ENCODE data around the gene NEU1.
A peak's percentile ranks its signal among the peaks of the same experiment; 100 is the strongest.
"Not testable (repeated sequence)": the region's sequence is repeated elsewhere in the genome, so short reads cannot be mapped to it uniquely, and the experiment has no call there.

NEU1 gene

DNA sequence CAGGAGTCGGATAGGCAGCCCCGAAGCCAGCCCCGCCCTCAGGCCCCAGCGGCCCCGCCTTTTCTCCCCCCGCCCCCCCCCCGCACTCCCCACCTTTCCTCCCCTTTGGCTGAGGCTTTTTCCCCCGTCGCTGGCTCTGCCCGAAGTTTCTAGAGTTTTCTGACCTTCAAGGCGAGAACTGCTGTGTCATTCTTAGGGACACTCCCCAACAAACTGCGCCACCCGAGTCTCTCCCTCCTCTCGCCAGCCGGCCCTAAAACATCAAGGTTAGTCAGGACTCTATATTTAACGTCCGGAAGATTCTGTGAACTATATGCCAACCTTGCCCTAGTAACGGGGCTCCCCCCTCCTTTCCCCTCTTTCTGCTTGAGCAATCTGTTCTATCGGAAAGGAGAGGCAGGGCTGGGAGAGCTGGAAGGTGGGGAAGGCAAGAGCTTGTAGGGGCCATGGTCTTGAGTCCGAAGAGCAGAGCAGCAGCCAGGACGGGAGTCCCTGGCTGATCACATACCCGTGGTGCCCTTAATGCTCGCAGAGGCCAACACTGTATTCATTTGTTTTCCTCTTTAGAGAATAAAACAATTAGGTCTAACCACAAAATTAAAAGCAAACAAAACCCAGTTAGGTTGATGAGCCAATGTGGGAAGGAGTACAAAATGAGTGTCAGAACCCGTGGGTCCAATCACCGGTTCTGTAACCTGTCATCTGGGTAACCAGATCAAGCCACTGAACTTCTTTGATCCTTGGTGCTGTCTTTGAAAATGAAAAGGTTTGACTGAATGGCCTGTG, 40.4 kb downstream of the NEU1 start:
- Histone ChIP-seq H3K4me3 (ENCODE audit: control insufficient read depth in 1 of 7, extremely low read depth in 1 of 7, insufficient read depth in 4 of 7, low read depth in 2 of 7, low read length in 6 of 7) (peak overlapping the region in 6 of 7 experiments; percentile 74 to 91 (median 82)), H3K4me1 (ENCODE audit: control extremely low read depth in 1 of 4, control insufficient read depth in 4 of 4, insufficient read depth in 4 of 4, low read length in 3 of 4) (peaks cover 34 to 74% (median 59%) of the 10 kb centered on the region in 4 experiments), H3K36me3 (ENCODE audit: control insufficient read depth in 4 of 4, insufficient read depth in 4 of 4, low read length in 3 of 4) (no peaks in the 10 kb centered on the region), H3K27me3 (replicated peaks in 2 of 5; ENCODE audit: control insufficient read depth in 4 of 5, insufficient read depth in 5 of 5, low read length in 4 of 5) (no peaks in the 10 kb centered on the region), H3K27ac (ENCODE audit: insufficient read depth in 1 of 2, low read depth in 1 of 2, low read length in 2 of 2, poor library complexity in 1 of 2, severe bottlenecking in 2 of 2) (peak overlapping the region; percentile 68 to 94), H3K9me3 (ENCODE audit: control extremely low read depth in 1 of 5, control insufficient read depth in 4 of 5, insufficient read depth in 2 of 5, low read depth in 1 of 5, low read length in 4 of 5) (no peaks in the 10 kb centered on the region)
- WGBS (ENCODE audit: insufficient coverage): 4% methylated on average over 12 of the region's 25 CpGs
- POLR2A ChIA-PET: interaction anchor here (1.0 kb wide), 1 partner anchor 118 kb away, joined by 3 read pairs; no protein-coding TSS in a partner anchor
- peak; percentile 73 to 87 (median 83) for DNase-seq
- CTCF ChIA-PET: interaction anchor here (0.6 to 1.9 kb wide), 11 partner anchors 11 to 119 kb away, joined by 3 to 6 read pairs (median 3); partner anchors contain the start of genes ABHD16A, LSM2 and VARS1

DNA sequence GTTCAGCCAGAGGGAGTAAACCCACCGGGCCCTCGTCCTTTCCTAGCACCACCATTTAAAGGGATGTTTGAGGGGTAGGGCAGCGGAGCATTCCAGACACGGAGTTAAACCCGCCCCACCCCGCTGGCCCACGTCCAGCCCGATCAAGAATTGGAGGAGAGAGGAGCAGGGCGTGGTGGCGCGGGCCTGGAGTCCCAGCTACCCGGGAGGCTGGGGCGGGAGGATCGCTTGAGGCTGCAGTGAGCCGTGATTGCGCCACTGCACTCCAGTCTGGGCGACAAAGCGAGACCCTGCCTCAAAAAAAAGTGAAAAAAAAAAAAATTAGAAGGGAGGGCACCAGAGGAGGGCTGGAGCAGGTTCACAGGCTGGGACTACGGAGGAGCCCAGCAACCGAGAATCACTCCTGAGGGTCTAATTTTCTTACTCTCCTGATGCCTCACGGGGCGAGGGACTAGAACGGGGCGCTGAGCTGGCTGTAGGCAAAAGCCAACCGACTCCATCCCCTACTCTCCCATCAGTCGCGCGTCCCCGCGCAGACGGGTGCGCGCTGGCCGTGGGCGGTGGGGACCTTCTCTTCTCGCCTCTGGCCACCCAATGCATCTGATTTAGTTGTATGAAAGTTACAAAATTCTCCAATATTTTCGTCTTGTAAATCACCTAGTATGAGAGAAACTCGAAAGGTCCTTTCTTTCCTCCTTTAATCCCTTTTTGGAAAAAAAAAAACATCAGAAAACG, 41.2 kb downstream of the NEU1 start:
- Histone ChIP-seq H3K27ac (ENCODE audit: insufficient read depth in 1 of 2, low read depth in 1 of 2, low read length in 2 of 2, poor library complexity in 1 of 2, severe bottlenecking in 2 of 2) (peak overlapping the region; percentile 68 to 94), H3K36me3 (ENCODE audit: control insufficient read depth in 4 of 4, insufficient read depth in 4 of 4, low read length in 3 of 4) (no peaks in the 10 kb centered on the region), H3K9me3 (ENCODE audit: control extremely low read depth in 1 of 5, control insufficient read depth in 4 of 5, insufficient read depth in 2 of 5, low read depth in 1 of 5, low read length in 4 of 5) (no peaks in the 10 kb centered on the region), H3K4me1 (ENCODE audit: control extremely low read depth in 1 of 4, control insufficient read depth in 4 of 4, insufficient read depth in 4 of 4, low read length in 3 of 4) (peaks cover 32 to 70% (median 55%) of the 10 kb centered on the region in 4 experiments), H3K27me3 (replicated peaks in 2 of 5; ENCODE audit: control insufficient read depth in 4 of 5, insufficient read depth in 5 of 5, low read length in 4 of 5) (no peaks in the 10 kb centered on the region), H3K4me3 (ENCODE audit: control insufficient read depth in 1 of 7, extremely low read depth in 1 of 7, insufficient read depth in 4 of 7, low read depth in 2 of 7, low read length in 6 of 7) (peak overlapping the region; percentile 74 to 91 (median 86))
- ChIA-PET POLR2A (interaction anchor here (1.0 kb wide), 1 partner anchor 118 kb away, joined by 3 read pairs; no protein-coding TSS in a partner anchor), CTCF (interaction anchor here (0.6 to 1.1 kb wide), 5 partner anchors 11 to 26 kb away, joined by 3 read pairs; partner anchors contain the start of genes LSM2 and VARS1)
- WGBS (ENCODE audit: insufficient coverage): 10% methylated on average over 16 of the region's 39 CpGs
- DNase-seq: peak in 2 of 3 donors; percentile 39 to 53

DNA sequence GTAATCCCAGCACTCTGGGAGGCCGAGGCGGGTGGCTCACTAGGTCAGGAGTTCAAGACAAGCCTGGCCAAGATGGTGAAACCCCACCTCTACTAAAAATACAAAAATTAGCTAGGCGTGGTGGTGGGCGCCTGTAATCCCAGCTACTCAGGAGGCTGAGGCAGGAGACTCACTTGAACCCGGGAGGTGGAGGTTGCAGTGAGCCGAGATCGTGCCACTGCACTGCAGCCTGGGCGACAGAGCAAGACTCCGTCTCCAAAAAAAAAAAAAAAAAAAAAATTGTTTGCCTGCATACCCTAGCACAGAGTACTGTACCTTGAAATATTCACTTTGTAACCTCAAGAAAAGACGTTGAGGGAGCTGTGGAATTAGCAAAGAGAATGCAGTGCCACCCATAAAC, 42.2 kb downstream of the NEU1 start:
- H3K27ac ChIP-seq (ENCODE audit: insufficient read depth in 1 of 2, low read depth in 1 of 2, low read length in 2 of 2, poor library complexity in 1 of 2, severe bottlenecking in 2 of 2); H3K36me3 ChIP-seq (ENCODE audit: control insufficient read depth in 4 of 4, insufficient read depth in 4 of 4, low read length in 3 of 4); H3K27me3 ChIP-seq (replicated peaks in 2 of 5; ENCODE audit: control insufficient read depth in 4 of 5, insufficient read depth in 5 of 5, low read length in 4 of 5); DNase-seq; H3K9me3 ChIP-seq (ENCODE audit: control extremely low read depth in 1 of 5, control insufficient read depth in 4 of 5, insufficient read depth in 2 of 5, low read depth in 1 of 5, low read length in 4 of 5): not testable (repeated sequence)
- peak overlapping the region in 1 of 7 experiments; percentile 33 for H3K4me3 ChIP-seq (ENCODE audit: control insufficient read depth in 1 of 7, extremely low read depth in 1 of 7, insufficient read depth in 4 of 7, low read depth in 2 of 7, low read length in 6 of 7)
- 82% methylated on average over 2 of the region's 10 CpGs for WGBS (ENCODE audit: insufficient coverage)
- H3K4me1 ChIP-seq (ENCODE audit: control extremely low read depth in 1 of 4, control insufficient read depth in 4 of 4, insufficient read depth in 4 of 4, low read length in 3 of 4): peaks cover 30 to 62% (median 46%) of the 10 kb centered on the region in 4 experiments
- ChIA-PET CTCF (interaction anchor here (0.8 to 2.6 kb wide), 5 partner anchors 10 to 108 kb away, joined by 3 to 9 read pairs (median 3); no protein-coding TSS in a partner anchor), POLR2A (interaction anchor here (0.6 to 1.0 kb wide), 2 partner anchors 31 to 199 kb away, joined by 3 read pairs; no protein-coding TSS in a partner anchor)

DNA sequence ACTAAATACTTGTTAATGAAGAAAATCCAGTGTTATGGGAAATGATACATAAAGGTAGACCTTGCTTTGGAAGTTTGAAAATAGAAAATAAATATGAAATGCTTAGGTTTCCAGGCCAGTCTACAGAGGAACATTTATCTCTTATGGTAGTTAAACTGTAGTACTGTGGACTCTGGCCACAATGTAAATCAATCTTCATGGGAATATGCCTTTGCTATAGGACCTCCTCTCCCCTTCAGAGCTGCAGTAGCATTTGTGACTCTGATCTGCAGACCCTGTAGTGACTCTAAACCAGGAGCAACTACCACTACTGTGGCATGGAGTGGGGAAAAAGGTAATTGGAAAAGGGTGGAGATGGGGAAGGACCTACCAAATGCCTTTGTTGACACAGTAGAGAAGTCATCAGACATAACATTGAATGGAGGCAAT, 42.7 kb downstream of the NEU1 start:
- ChIA-PET POLR2A (interaction anchor here (0.6 to 1.0 kb wide), 2 partner anchors 31 to 198 kb away, joined by 3 read pairs; no protein-coding TSS in a partner anchor), CTCF (interaction anchor here (0.8 to 2.6 kb wide), 6 partner anchors 11 to 108 kb away, joined by 3 to 9 read pairs (median 3); no protein-coding TSS in a partner anchor)
- H3K36me3 ChIP-seq (ENCODE audit: control insufficient read depth in 4 of 4, insufficient read depth in 4 of 4, low read length in 3 of 4): no peaks in the 10 kb centered on the region

DNA sequence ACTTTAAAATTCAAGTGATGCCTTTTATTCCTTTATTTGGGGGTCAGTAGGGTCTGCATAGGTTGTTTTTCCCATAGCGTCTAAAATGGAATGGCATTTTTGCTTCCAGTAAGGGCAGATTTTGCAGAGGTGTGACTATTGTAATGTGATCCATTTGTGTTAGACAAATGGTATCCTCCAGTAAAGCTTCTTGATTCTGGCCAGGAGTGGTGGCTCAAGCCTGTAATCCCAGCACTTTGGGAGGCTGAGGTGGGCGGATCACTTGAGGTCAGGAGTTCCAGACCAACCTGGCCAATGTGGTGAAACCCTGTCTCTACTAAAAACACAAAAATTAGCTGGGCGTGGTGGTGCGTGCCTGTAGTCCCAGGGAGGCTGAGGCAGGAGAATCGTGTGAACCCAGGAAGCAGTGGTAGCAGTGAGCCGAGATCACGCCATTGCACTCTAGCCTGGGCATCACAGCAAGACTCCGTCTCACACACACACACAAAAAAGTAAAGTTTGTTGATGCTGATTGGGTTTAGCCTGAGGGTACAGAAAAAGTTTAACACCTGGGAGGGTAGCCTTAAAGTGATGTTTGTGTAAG, 44.6 kb downstream of the NEU1 start:
- H3K9me3 ChIP-seq (ENCODE audit: control extremely low read depth in 1 of 5, control insufficient read depth in 4 of 5, insufficient read depth in 2 of 5, low read depth in 1 of 5, low read length in 4 of 5); H3K36me3 ChIP-seq (ENCODE audit: control insufficient read depth in 4 of 4, insufficient read depth in 4 of 4, low read length in 3 of 4); DNase-seq; H3K27me3 ChIP-seq (replicated peaks in 2 of 5; ENCODE audit: control insufficient read depth in 4 of 5, insufficient read depth in 5 of 5, low read length in 4 of 5): not testable (repeated sequence)
- Histone ChIP-seq H3K4me3 (ENCODE audit: control insufficient read depth in 1 of 7, extremely low read depth in 1 of 7, insufficient read depth in 4 of 7, low read depth in 2 of 7, low read length in 6 of 7) (peak overlapping the region in 6 of 7 experiments; percentile 59 to 83 (median 70)), H3K27ac (ENCODE audit: insufficient read depth in 1 of 2, low read depth in 1 of 2, low read length in 2 of 2, poor library complexity in 1 of 2, severe bottlenecking in 2 of 2) (peak overlapping the region; percentile 46 to 67), H3K4me1 (ENCODE audit: control extremely low read depth in 1 of 4, control insufficient read depth in 4 of 4, insufficient read depth in 4 of 4, low read length in 3 of 4) (peaks cover 30 to 62% (median 43%) of the 10 kb centered on the region in 4 experiments)
- WGBS (ENCODE audit: insufficient coverage): 25% methylated on average over 2 of the region's 8 CpGs
- POLR2A ChIA-PET: interaction anchor here (0.7 to 1.4 kb wide), 3 partner anchors 15 to 79 kb away, joined by 3 to 4 read pairs (median 3); partner anchors contain the start of gene VARS1
- CTCF ChIA-PET: interaction anchor here (1.0 to 2.6 kb wide), 11 partner anchors 9 to 259 kb away, joined by 3 to 9 read pairs (median 4); partner anchors contain the start of gene LSM2

More for the DNA sequence above, 42.7 kb downstream of the NEU1 start:
- Histone ChIP-seq H3K4me1 (ENCODE audit: control extremely low read depth in 1 of 4, control insufficient read depth in 4 of 4, insufficient read depth in 4 of 4, low read length in 3 of 4) (peaks cover 30 to 62% (median 46%) of the 10 kb centered on the region in 4 experiments), H3K9me3 (ENCODE audit: control extremely low read depth in 1 of 5, control insufficient read depth in 4 of 5, insufficient read depth in 2 of 5, low read depth in 1 of 5, low read length in 4 of 5) (no peaks in the 10 kb centered on the region), H3K27ac (ENCODE audit: insufficient read depth in 1 of 2, low read depth in 1 of 2, low read length in 2 of 2, poor library complexity in 1 of 2, severe bottlenecking in 2 of 2) (peak overlapping the region in 1 of 2 experiments; percentile 12), H3K4me3 (ENCODE audit: control insufficient read depth in 1 of 7, extremely low read depth in 1 of 7, insufficient read depth in 4 of 7, low read depth in 2 of 7, low read length in 6 of 7) (no peak overlapping the region), H3K27me3 (replicated peaks in 2 of 5; ENCODE audit: control insufficient read depth in 4 of 5, insufficient read depth in 5 of 5, low read length in 4 of 5) (no peaks in the 10 kb centered on the region)
- DNase-seq: no peak

DNA sequence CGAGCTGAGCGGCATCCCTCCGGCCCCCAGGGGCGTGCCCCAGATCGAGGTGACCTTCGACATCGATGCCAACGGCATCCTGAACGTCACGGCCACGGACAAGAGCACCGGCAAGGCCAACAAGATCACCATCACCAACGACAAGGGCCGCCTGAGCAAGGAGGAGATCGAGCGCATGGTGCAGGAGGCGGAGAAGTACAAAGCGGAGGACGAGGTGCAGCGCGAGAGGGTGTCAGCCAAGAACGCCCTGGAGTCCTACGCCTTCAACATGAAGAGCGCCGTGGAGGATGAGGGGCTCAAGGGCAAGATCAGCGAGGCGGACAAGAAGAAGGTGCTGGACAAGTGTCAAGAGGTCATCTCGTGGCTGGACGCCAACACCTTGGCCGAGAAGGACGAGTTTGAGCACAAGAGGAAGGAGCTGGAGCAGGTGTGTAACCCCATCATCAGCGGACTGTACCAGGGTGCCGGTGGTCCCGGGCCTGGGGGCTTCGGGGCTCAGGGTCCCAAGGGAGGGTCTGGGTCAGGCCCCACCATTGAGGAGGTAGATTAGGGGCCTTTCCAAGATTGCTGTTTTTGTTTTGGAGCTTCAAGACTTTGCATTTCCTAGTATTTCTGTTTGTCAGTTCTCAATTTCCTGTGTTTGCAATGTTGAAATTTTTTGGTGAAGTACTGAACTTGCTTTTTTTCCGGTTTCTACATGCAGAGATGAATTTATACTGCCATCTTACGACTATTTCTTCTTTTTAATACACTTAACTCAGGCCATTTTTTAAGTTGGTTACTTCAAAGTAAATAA, 45.3 kb downstream of the NEU1 start:
- H3K4me1 ChIP-seq (ENCODE audit: control extremely low read depth in 1 of 4, control insufficient read depth in 4 of 4, insufficient read depth in 4 of 4, low read length in 3 of 4): peaks cover 24 to 55% (median 38%) of the 10 kb centered on the region in 4 experiments
- peak overlapping the region in 6 of 7 experiments; percentile 59 to 83 (median 70) for H3K4me3 ChIP-seq (ENCODE audit: control insufficient read depth in 1 of 7, extremely low read depth in 1 of 7, insufficient read depth in 4 of 7, low read depth in 2 of 7, low read length in 6 of 7)
- not testable (repeated sequence) for H3K36me3 ChIP-seq (ENCODE audit: control insufficient read depth in 4 of 4, insufficient read depth in 4 of 4, low read length in 3 of 4); H3K9me3 ChIP-seq (ENCODE audit: control extremely low read depth in 1 of 5, control insufficient read depth in 4 of 5, insufficient read depth in 2 of 5, low read depth in 1 of 5, low read length in 4 of 5); H3K27me3 ChIP-seq (replicated peaks in 2 of 5; ENCODE audit: control insufficient read depth in 4 of 5, insufficient read depth in 5 of 5, low read length in 4 of 5)
- ChIA-PET POLR2A (interaction anchor here (0.7 to 1.4 kb wide), 3 partner anchors 14 to 78 kb away, joined by 3 to 4 read pairs (median 3); partner anchors contain the start of gene VARS1), CTCF (interaction anchor here (1.0 to 1.7 kb wide), 8 partner anchors 8 to 258 kb away, joined by 3 to 6 read pairs (median 4); partner anchors contain the start of gene LSM2)
- peak in 1 of 3 donors; percentile 53 for DNase-seq
- 25% methylated on average over 4 of the region's 37 CpGs for WGBS (ENCODE audit: insufficient coverage)
- peak overlapping the region; percentile 46 to 67 for H3K27ac ChIP-seq (ENCODE audit: insufficient read depth in 1 of 2, low read depth in 1 of 2, low read length in 2 of 2, poor library complexity in 1 of 2, severe bottlenecking in 2 of 2)

Data from common myeloid progenitor, CD34-positive (primary cell).